D341Med (cell line): ENCODE data around the gene SBK2.
A peak's percentile ranks its signal among the peaks of the same experiment; 100 is the strongest.

Experiments
- DNase-seq: peaks from one replicate; pipeline ENCODE4 v3.0.0; 2012; ENCODE audit warnings: low spot score

SBK2 gene

GRCh38 chr19:55554741-55555152, 17.8 kb upstream of the SBK2 start:
- peak; percentile 82 for DNase-seq

GRCh38 chr19:55554302-55554701, 17.4 kb upstream of the SBK2 start:
- DNase-seq = no peak

GRCh38 chr19:55553217-55554182, 16.6 kb upstream of the SBK2 start:
- DNase-seq = no peak

- DNase-seq = no peak
Measured at GRCh38 chr19:55552620-55553019, 15.7 kb upstream of the SBK2 start.

- no peak for DNase-seq
Measured at GRCh38 chr19:55552206-55552605, 15.3 kb upstream of the SBK2 start.

GRCh38 chr19:55550321-55550650, 13.4 kb upstream of the SBK2 start:
- no peak for DNase-seq

GRCh38 chr19:55549500-55550320, 12.8 kb upstream of the SBK2 start:
- no peak for DNase-seq

GRCh38 chr19:55546822-55547614, 10.1 kb upstream of the SBK2 start:
- DNase-seq = no peak

- no peak for DNase-seq
Measured at GRCh38 chr19:55546011-55546410, 9.1 kb upstream of the SBK2 start.

- no peak for DNase-seq
Measured at GRCh38 chr19:55545443-55545842, 8.5 kb upstream of the SBK2 start, which contains the start of gene SBK3. SBK3 (minus strand) TSS chr19:55545543; CDS start chr19:55545543, 0 bp downstream.

GRCh38 chr19:55544776-55545439, 8.0 kb upstream of the SBK2 start:
- no peak for DNase-seq

- no peak for DNase-seq
Measured at GRCh38 chr19:55544014-55544413, 7.1 kb upstream of the SBK2 start.

GRCh38 chr19:55543567-55543966, 6.6 kb upstream of the SBK2 start:
- DNase-seq = no peak

GRCh38 chr19:55542292-55542855, 5.4 kb upstream of the SBK2 start:
- no peak for DNase-seq

GRCh38 chr19:55541091-55541490, 4.2 kb upstream of the SBK2 start:
- no peak for DNase-seq

- DNase-seq = no peak
Measured at GRCh38 chr19:55540619-55541018, 3.7 kb upstream of the SBK2 start.

- DNase-seq = no peak
Measured at GRCh38 chr19:55539090-55539984, 2.4 kb upstream of the SBK2 start.

- DNase-seq = no peak
Measured at GRCh38 chr19:55538132-55538531, 1.2 kb upstream of the SBK2 start.

- DNase-seq = no peak
Measured at GRCh38 chr19:55537741-55538111, 793 bp upstream of the SBK2 start.

- DNase-seq = no peak
Measured at GRCh38 chr19:55536366-55536765, 567 bp downstream of the SBK2 start.
